Adipocyte (in vitro differentiated cells): ENCODE measurements around the gene SPRYD3.
"Not testable (repeated sequence)": the region's sequence is repeated elsewhere in the genome, so short reads cannot be mapped to it uniquely, and the experiment has no call there.

Experiments
- DNase-seq: peaks from one replicate; pipeline ENCODE4 v3.0.0-alpha.2; 2015; ENCODE audit warnings: low read depth
- H3K27me3 ChIP-seq: replicated peaks from 2 replicates; pipeline ENCODE4 v1.7.0; 2013; ENCODE audit warnings: mild to moderate bottlenecking, low read length, moderate library complexity; ENCODE audit not compliant: control insufficient read depth, insufficient read depth
- H3K36me3 ChIP-seq: 2 replicates; pipeline ENCODE4 v1.7.0; 2013; ENCODE audit warnings: low read length, mild to moderate bottlenecking, moderate library complexity; ENCODE audit not compliant: control insufficient read depth, insufficient read depth, severe bottlenecking
- H3K4me1 ChIP-seq: 2 replicates; pipeline ENCODE4 v1.7.0; 2013; ENCODE audit warnings: mild to moderate bottlenecking, low read length, moderate library complexity; ENCODE audit not compliant: control insufficient read depth, insufficient read depth
- H3K4me3 ChIP-seq: 2 replicates; pipeline ENCODE4 v1.7.0; 2013; ENCODE audit warnings: mild to moderate bottlenecking, low read length, moderate library complexity
- H3K9ac ChIP-seq: 2 replicates; pipeline ENCODE4 v1.7.0; 2013; ENCODE audit warnings: mild to moderate bottlenecking, low read length, moderate library complexity
- H3K9me3 ChIP-seq: 2 replicates; pipeline ENCODE4 v1.7.0; 2013; ENCODE audit warnings: mild to moderate bottlenecking, low read length, moderate library complexity; ENCODE audit not compliant: control insufficient read depth

Gene SPRYD3

GRCh38 chr12:53100466-53101151 lies 21.4 kb upstream of the SPRYD3 start:
- Histone ChIP-seq H3K4me1 (peaks cover 29% of the 10 kb centered on the region), H3K36me3 (peaks cover 17% of the 10 kb centered on the region), H3K9me3 (no peaks in the 10 kb centered on the region), H3K27me3 (no peaks in the 10 kb centered on the region), H3K4me3 (no peak overlapping the region), H3K9ac (peak overlapping the region; percentile 44)
- no peak for DNase-seq

GRCh38 chr12:53099071-53099882 lies 20.1 kb upstream of the SPRYD3 start:
- H3K36me3 ChIP-seq = peaks cover 17% of the 10 kb centered on the region
- H3K9me3 ChIP-seq = no peaks in the 10 kb centered on the region
- peaks cover 34% of the 10 kb centered on the region for H3K4me1 ChIP-seq
- H3K4me3 ChIP-seq = peak overlapping the region; percentile 85
- peak overlapping the region; percentile 95 for H3K9ac ChIP-seq
- peak; percentile 98 for DNase-seq
- no peaks in the 10 kb centered on the region for H3K27me3 ChIP-seq

GRCh38 chr12:53098354-53098981 lies 19.3 kb upstream of the SPRYD3 start:
- peaks cover 42% of the 10 kb centered on the region for H3K4me1 ChIP-seq
- H3K9me3 ChIP-seq = no peaks in the 10 kb centered on the region
- peak; percentile 79 for DNase-seq
- peak overlapping the region; percentile 95 for H3K9ac ChIP-seq
- no peaks in the 10 kb centered on the region for H3K27me3 ChIP-seq
- H3K4me3 ChIP-seq = peak overlapping the region; percentile 85
- H3K36me3 ChIP-seq = peaks cover 17% of the 10 kb centered on the region

GRCh38 chr12:53097564-53098353 lies 18.6 kb upstream of the SPRYD3 start, which contains the start of gene IGFBP6:
Gene IGFBP6 (plus strand): TSS chr12:53097667. CDS start chr12:53097718, 51 bp downstream.
- Histone ChIP-seq H3K9me3 (no peaks in the 10 kb centered on the region), H3K27me3 (no peaks in the 10 kb centered on the region), H3K36me3 (peaks cover 17% of the 10 kb centered on the region), H3K9ac (peak within 1 kb of the TSS; percentile 95), H3K4me1 (peaks cover 43% of the 10 kb centered on the region), H3K4me3 (peak within 1 kb of the TSS; percentile 85)
- peak; percentile 86 for DNase-seq

DNA sequence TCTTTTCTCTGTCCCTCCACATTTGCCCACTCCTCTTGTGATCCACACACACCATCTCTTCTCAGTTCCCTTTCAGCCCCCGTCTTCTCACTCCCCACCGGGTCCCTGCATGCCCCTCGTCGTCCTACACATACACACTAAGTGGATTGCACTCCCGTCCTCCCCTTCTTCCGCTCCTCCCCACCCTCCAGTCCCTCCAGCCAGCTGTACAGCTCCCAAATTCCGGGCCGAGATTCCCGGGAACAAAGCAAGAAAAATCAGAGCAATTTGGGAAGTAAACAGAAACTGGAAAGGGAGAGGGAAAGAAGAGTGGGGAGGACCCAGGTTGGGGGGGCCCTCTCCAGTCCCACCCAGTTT lies 18.0 kb upstream of the SPRYD3 start:
- Histone ChIP-seq H3K27me3 (no peaks in the 10 kb centered on the region), H3K9me3 (no peaks in the 10 kb centered on the region), H3K4me3 (peak overlapping the region; percentile 85), H3K9ac (peak overlapping the region; percentile 95), H3K36me3 (peaks cover 15% of the 10 kb centered on the region), H3K4me1 (peaks cover 43% of the 10 kb centered on the region)
- peak; percentile 58 for DNase-seq

DNA sequence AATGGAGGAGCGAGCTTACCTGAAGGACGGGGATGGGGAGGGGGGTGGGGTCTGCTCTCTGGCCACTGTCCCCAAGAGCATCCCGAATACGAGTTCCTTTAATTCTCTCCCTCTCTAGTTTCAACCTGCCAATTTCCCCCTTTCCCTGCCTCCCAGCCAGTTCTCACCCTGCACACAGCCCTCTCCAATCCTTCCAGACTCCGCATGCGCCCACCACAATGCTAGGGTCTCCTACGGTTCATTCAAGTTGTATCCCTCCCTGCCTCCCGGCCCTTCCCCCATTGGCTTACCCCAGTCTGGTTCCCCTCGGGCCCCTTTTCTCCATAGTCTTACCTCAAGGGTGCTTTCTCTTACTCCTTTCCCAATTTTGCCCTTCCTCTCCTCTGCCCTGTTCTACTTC lies 17.6 kb upstream of the SPRYD3 start:
- H3K4me3 ChIP-seq = peak overlapping the region; percentile 85
- peak overlapping the region; percentile 95 for H3K9ac ChIP-seq
- DNase-seq = peak; percentile 44
- peaks cover 12% of the 10 kb centered on the region for H3K36me3 ChIP-seq
- no peaks in the 10 kb centered on the region for H3K27me3 ChIP-seq
- peaks cover 43% of the 10 kb centered on the region for H3K4me1 ChIP-seq
- no peaks in the 10 kb centered on the region for H3K9me3 ChIP-seq

DNA sequence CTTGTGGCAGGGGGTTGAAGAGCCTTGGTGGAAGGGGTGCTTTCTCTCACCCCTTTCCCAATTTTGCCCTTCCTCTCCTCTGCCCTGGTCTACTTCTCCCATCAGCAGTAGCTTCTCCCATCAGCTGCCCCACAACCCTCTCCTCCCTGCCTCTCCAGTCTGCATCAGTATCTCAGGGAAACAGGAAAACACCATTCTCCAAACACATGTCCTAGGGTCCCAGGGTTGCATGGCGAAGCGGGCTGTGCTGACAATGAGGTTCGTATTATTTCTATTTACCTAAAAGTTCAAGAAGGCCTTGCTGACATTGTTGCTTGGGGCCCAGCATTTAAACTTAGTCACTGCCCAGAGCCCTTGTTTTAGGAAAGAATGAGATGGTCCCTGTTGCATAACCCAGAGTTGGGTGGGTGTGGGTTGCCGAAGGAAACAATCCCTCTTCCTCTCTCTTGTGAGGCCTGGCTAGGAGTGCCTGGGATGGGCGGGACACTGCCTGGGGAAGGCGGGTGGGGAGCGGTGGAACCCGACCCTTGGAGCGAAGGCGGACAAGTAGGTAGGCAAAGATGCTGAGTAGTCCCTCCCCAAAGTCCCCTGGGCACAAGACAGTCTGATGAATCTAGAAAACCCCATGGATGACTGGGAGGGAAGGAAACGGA lies 17.0 kb upstream of the SPRYD3 start:
- peak overlapping the region; percentile 95 for H3K9ac ChIP-seq
- H3K36me3 ChIP-seq = peaks cover 10% of the 10 kb centered on the region
- H3K4me1 ChIP-seq = peaks cover 43% of the 10 kb centered on the region
- no peaks in the 10 kb centered on the region for H3K9me3 ChIP-seq
- DNase-seq = peak; percentile 93
- no peaks in the 10 kb centered on the region for H3K27me3 ChIP-seq
- peak overlapping the region; percentile 85 for H3K4me3 ChIP-seq

- not testable (repeated sequence) for H3K27me3 ChIP-seq
Observed at GRCh38 chr12:53095596-53095895, 16.4 kb upstream of the SPRYD3 start.

DNA sequence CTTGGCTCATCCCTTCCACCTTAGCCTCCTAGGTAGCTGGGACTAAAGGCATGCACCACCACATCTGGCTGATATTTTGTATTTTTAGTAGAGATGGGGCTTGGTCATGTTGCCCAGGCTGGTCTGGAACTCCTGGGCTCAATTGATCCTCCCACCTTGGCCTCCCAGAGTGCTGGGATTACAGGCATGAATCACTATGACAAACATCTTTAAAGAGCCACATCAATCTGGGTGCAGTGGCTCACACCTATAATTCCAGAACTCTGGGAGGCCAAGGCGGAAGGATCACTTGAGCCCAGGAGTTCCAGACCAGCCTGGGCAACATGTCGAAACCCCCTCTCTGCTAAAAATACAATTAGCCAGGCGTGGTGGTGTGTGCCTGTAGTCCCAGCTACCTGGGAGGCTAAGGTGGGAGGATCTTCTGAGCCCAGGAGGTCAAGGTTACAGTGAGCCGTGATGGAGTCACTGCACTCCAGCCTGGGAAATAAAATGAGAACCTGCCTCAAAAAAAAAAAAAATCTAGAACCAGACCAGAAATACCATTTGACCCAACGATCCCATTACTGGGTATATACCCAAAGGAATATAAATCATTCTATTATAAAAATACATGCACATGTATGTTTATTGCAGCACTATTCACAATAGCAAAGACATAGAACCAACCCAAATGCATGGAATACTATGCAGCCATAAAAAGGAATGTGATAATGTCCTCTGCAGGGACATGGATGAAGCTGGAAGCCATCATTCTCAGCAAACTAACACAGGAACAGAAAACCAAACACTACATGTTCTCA lies 15.8 kb upstream of the SPRYD3 start:
- H3K4me3 ChIP-seq, H3K27me3 ChIP-seq, H3K9ac ChIP-seq, H3K9me3 ChIP-seq, DNase-seq, H3K36me3 ChIP-seq: not testable (repeated sequence)
- H3K4me1 ChIP-seq = peaks cover 47% of the 10 kb centered on the region

More at GRCh38 chr12:53095596-53095895, 16.4 kb upstream of the SPRYD3 start:
- H3K9me3 ChIP-seq, DNase-seq, H3K36me3 ChIP-seq: not testable (repeated sequence)
- Histone ChIP-seq H3K4me3 (peak overlapping the region; percentile 63), H3K4me1 (peaks cover 47% of the 10 kb centered on the region), H3K9ac (peak overlapping the region; percentile 83)

DNA sequence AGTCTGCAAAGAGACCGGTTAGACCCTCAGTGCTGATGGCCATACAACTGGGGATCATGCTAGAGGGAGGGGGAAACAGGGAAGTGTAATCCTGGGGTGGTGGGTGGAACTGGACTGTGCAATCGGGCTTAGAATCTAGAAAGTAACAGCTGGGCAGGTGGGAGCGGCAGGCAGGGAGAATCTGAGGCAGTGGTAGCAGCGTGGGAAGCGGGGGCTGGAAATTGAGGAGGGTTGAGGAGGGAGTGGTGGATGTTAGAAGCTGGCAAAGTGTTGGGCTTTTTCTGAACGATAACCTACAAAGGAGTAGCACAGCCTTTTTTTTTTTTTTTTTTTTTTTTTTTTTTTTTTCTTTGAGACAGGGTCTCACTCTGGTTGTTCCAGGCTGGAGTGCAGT lies 15.2 kb upstream of the SPRYD3 start:
- Histone ChIP-seq H3K4me3 (peak overlapping the region; percentile 47), H3K9me3 (no peaks in the 10 kb centered on the region), H3K36me3 (no peaks in the 10 kb centered on the region), H3K9ac (peak overlapping the region; percentile 49), H3K4me1 (peaks cover 47% of the 10 kb centered on the region), H3K27me3 (no peaks in the 10 kb centered on the region)
- no peak for DNase-seq
